Vagina (tissue), 2 donors: Measurements from ENCODE around the gene TDRD7.

ENCODE experiments used
- CTCF ChIP-seq, 3 experiments: fragments of 450-650 bp in 2 of 3; fragments of 200-600 bp in 1 of 3; sonication (generic) in 1 of 3; IDR thresholded peaks; one replicate each; pipeline ENCODE4 v1.5.1; 2017 to 2019; ENCODE audit warnings: antibody characterized with exemption in 3 of 3, mild to moderate bottlenecking in 2 of 3, moderate library complexity in 2 of 3
- POLR2A ChIP-seq, 2 donors: fragments of 450-650 bp; IDR thresholded peaks; one replicate each; pipeline ENCODE4 v1.6.1; 2017; ENCODE audit warnings: antibody characterized with exemption in 2 of 2, mild to moderate bottlenecking in 2 of 2, moderate library complexity in 2 of 2
- POLR2AphosphoS5 ChIP-seq, 2 donors: sonication (generic); formaldehyde crosslinking; IDR thresholded peaks; one replicate each; pipeline ENCODE4 v1.9.0; 2017; ENCODE audit warnings: antibody characterized with exemption in 2 of 2, mild to moderate bottlenecking in 2 of 2, low read depth in 1 of 2; ENCODE audit not compliant: insufficient read depth in 1 of 2

- no peak for TF ChIP-seq CTCF (IDR thresholded peaks at IDR 0.05)
- TF ChIP-seq POLR2A (IDR thresholded peaks at IDR 0.05): no peak
- TF ChIP-seq POLR2AphosphoS5 (IDR thresholded peaks at IDR 0.05; ENCODE audit: insufficient read depth in 1 of 2, low read depth in 1 of 2): no peak
Observed at GRCh38 chr9:97425336-97425972, 13.6 kb downstream of the TDRD7 start.
